ENCODE results near the gene IGLL1.

Gene IGLL1

GRCh38 chr22:23534851-23535717, 45.0 kb downstream of the IGLL1 start:
- Histone ChIP-seq H3K79me2 (ENCODE audit: insufficient read depth, low read length) (no peaks in the 10 kb centered on the region), H3K9me2 (replicated peaks; ENCODE audit: insufficient read depth, low read length) (no peaks in the 10 kb centered on the region), H3K36me3 (ENCODE audit: low read length) (no peaks in the 10 kb centered on the region), H3K27me3 (ENCODE audit: low read length) (no peaks in the 10 kb centered on the region), H3K4me2 (ENCODE audit: low read depth, low read length, poor library complexity, severe bottlenecking) (no peak overlapping the region), H3K27ac (ENCODE audit: low read depth, low read length) (no peak overlapping the region), H3K9ac (ENCODE audit: low read length) (no peak overlapping the region), H4K20me1 (ENCODE audit: low read depth, low read length) (no peaks in the 10 kb centered on the region), H3F3A (ENCODE audit: insufficient read depth) (no peaks in the 10 kb centered on the region), H3K4me3 (ENCODE audit: insufficient read depth, low read length, poor library complexity, severe bottlenecking) (no peak overlapping the region), H2AFZ (ENCODE audit: low read depth, low read length, severe bottlenecking) (no peak overlapping the region), H3K9me3 (ENCODE audit: insufficient read depth, low read length) (no peaks in the 10 kb centered on the region)
- TF ChIP-seq, protein P1, sequence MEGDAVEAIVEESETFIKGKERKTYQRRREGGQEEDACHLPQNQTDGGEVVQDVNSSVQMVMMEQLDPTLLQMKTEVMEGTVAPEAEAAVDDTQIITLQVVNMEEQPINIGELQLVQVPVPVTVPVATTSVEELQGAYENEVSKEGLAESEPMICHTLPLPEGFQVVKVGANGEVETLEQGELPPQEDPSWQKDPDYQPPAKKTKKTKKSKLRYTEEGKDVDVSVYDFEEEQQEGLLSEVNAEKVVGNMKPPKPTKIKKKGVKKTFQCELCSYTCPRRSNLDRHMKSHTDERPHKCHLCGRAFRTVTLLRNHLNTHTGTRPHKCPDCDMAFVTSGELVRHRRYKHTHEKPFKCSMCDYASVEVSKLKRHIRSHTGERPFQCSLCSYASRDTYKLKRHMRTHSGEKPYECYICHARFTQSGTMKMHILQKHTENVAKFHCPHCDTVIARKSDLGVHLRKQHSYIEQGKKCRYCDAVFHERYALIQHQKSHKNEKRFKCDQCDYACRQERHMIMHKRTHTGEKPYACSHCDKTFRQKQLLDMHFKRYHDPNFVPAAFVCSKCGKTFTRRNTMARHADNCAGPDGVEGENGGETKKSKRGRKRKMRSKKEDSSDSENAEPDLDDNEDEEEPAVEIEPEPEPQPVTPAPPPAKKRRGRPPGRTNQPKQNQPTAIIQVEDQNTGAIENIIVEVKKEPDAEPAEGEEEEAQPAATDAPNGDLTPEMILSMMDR (IDR thresholded peaks at IDR 0.05; ENCODE audit: insufficient read depth, low read length, poor library complexity, severe bottlenecking) = no peak
- TF ChIP-seq EZH2phosphoT487 (conservative IDR thresholded peaks at IDR 0.05; ENCODE audit: low read length) = no peak

- no peaks in the 10 kb centered on the region for H3K9me2 ChIP-seq (replicated peaks; ENCODE audit: insufficient read depth, low read length)
- H3K9ac ChIP-seq (ENCODE audit: low read length) = no peak overlapping the region
- H3K4me3 ChIP-seq (ENCODE audit: insufficient read depth, low read length, poor library complexity, severe bottlenecking) = no peak overlapping the region
- no peaks in the 10 kb centered on the region for H3F3A ChIP-seq (ENCODE audit: insufficient read depth)
- no peaks in the 10 kb centered on the region for H3K36me3 ChIP-seq (ENCODE audit: low read length)
- H4K20me1 ChIP-seq (ENCODE audit: low read depth, low read length) = no peaks in the 10 kb centered on the region
- no peak overlapping the region for H3K4me2 ChIP-seq (ENCODE audit: low read depth, low read length, poor library complexity, severe bottlenecking)
- no peak overlapping the region for H2AFZ ChIP-seq (ENCODE audit: low read depth, low read length, severe bottlenecking)
- no peak for TF ChIP-seq EZH2phosphoT487 (conservative IDR thresholded peaks at IDR 0.05; ENCODE audit: low read length)
- TF ChIP-seq, protein P1 (IDR thresholded peaks at IDR 0.05; ENCODE audit: insufficient read depth, low read length, poor library complexity, severe bottlenecking) = no peak
- H3K27ac ChIP-seq (ENCODE audit: low read depth, low read length) = no peak overlapping the region
- H3K79me2 ChIP-seq (ENCODE audit: insufficient read depth, low read length) = no peaks in the 10 kb centered on the region
- H3K9me3 ChIP-seq (ENCODE audit: insufficient read depth, low read length) = no peaks in the 10 kb centered on the region
- no peaks in the 10 kb centered on the region for H3K27me3 ChIP-seq (ENCODE audit: low read length)
Observed at GRCh38 chr22:23534201-23534850, 45.8 kb downstream of the IGLL1 start.

DNA sequence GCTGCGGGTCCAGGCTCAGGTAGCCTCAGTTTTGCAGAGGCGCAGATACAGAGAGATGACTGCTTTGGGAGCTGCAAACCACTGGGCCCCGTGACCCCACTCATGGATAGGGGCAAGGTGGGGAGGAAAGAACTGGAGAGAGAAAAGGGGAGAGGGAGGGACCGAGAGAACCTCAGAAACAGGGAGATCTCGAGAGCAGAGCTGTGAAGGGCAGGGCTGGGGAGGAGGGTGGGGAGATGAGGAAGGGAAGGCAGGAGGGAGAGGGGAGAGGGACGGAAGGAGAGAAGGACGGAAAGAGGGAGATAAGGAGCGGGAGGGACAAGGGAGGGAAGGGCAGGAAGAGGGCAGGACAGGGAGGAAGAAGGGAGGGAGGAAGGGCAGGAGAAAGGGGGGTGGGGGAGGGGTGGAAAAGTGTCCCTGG, 46.3 kb downstream of the IGLL1 start:
- Histone ChIP-seq H3K4me2 (ENCODE audit: low read depth, low read length, poor library complexity, severe bottlenecking) (no peak overlapping the region), H3K4me3 (ENCODE audit: insufficient read depth, low read length, poor library complexity, severe bottlenecking) (no peak overlapping the region), H3K27ac (ENCODE audit: low read depth, low read length) (no peak overlapping the region), H3K9me2 (replicated peaks; ENCODE audit: insufficient read depth, low read length) (no peaks in the 10 kb centered on the region), H3K9ac (ENCODE audit: low read length) (no peak overlapping the region), H3K27me3 (ENCODE audit: low read length) (no peaks in the 10 kb centered on the region), H3K9me3 (ENCODE audit: insufficient read depth, low read length) (no peaks in the 10 kb centered on the region), H2AFZ (ENCODE audit: low read depth, low read length, severe bottlenecking) (no peak overlapping the region), H3K36me3 (ENCODE audit: low read length) (no peaks in the 10 kb centered on the region), H3K79me2 (ENCODE audit: insufficient read depth, low read length) (no peaks in the 10 kb centered on the region), H4K20me1 (ENCODE audit: low read depth, low read length) (no peaks in the 10 kb centered on the region), H3F3A (ENCODE audit: insufficient read depth) (no peaks in the 10 kb centered on the region)
- TF ChIP-seq, protein P1 (IDR thresholded peaks at IDR 0.05; ENCODE audit: insufficient read depth, low read length, poor library complexity, severe bottlenecking) = no peak
- no peak for TF ChIP-seq EZH2phosphoT487 (conservative IDR thresholded peaks at IDR 0.05; ENCODE audit: low read length)
